Activated CD4-positive, alpha-beta memory T cell treated with anti-CD3 and anti-CD28 coated beads for 36 hours (primary cell): ENCODE data around the gene CLSTN2. TPM values are rescaled to one million over a fixed set of nuclear protein-coding genes. Genes with fewer than 3 reads are reported as not detected.

Experiments
- CTCF ChIA-PET: fragments of 350-600 bp; sonication (Branson Sonifier 250); formaldehyde crosslinking; loops from one replicate; lab custom pipeline; 2021; ENCODE audit warnings: antibody characterized with exemption, inconsistent platforms; lab: Charles Lee
- POLR2A ChIA-PET: fragments of 350-600 bp; sonication (Branson Sonifier 250); formaldehyde crosslinking; loops from one replicate; lab custom pipeline; 2021; ENCODE audit warnings: antibody characterized with exemption; lab: Charles Lee
- DNase-seq: peaks from one replicate; pipeline ENCODE4 v3.0.0-alpha.2; 2020
- H3K27ac Mint-ChIP-seq: one replicate; pipeline ENCODE4 v1.8.0; 2021; ENCODE audit warnings: mixed read lengths
- H3K27me3 Mint-ChIP-seq: one replicate; pipeline ENCODE4 v1.8.0; 2021; ENCODE audit warnings: mixed read lengths
- H3K36me3 Mint-ChIP-seq: one replicate; pipeline ENCODE4 v1.8.0; 2021; ENCODE audit warnings: mixed read lengths
- H3K4me1 Mint-ChIP-seq: one replicate; pipeline ENCODE4 v1.8.0; 2021; ENCODE audit warnings: low read depth, mixed read lengths
- H3K4me3 Mint-ChIP-seq: one replicate; pipeline ENCODE4 v1.8.0; 2021; ENCODE audit warnings: mild to moderate bottlenecking, mixed read lengths
- H3K9me3 Mint-ChIP-seq: one replicate; pipeline ENCODE4 v1.8.0; 2021; ENCODE audit warnings: mixed read lengths
- intact Hi-C: fragments of 100-400 bp; cut with micrococcal nuclease; formaldehyde crosslinking; loops from one replicate; pipeline ENCODE4 v1.15.1; 2023
- total RNA-seq, 2 experiments: library from RNA; stranded (reverse); gene quantifications; one replicate each; pipeline ENCODE4 v1.2.3, GENCODE V29; 2021

Gene CLSTN2
- total RNA-seq, 2 experiments from 2014 or later: not detected

DNA sequence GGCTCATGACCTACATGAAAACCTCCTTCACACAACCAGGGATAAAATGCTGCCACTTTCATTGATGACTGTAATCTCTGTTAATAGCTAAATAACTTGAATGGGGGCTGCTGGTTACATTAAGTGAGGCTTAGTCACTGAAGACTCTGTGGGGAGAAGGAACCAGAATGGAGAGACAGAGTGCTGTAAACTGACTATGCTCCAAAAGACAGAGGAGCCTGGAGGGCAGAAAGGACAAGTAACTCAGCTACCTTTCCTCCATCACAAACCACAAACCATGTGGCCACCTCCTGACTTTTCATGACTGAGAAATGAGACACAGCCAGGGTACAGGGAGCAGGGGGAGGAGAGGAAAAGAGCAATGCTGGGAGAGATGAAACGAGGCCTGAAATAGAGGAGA is 645.8 kb downstream of the CLSTN2 start:
- H3K27ac Mint-ChIP-seq: no peak overlapping the region
- POLR2A ChIA-PET: no interaction called here

GRCh38 chr3:140584549-140584948 is 649.6 kb downstream of the CLSTN2 start:
- Mint-ChIP-seq H3K4me1 (no peaks in the 10 kb centered on the region), H3K4me3 (no peak overlapping the region), H3K27me3 (peaks cover 1% of the 10 kb centered on the region), H3K36me3 (no peaks in the 10 kb centered on the region), H3K27ac (no peak overlapping the region), H3K9me3 (no peaks in the 10 kb centered on the region)
- POLR2A ChIA-PET: no interaction called here
- intact Hi-C loops: no loop called here
- CTCF ChIA-PET: no interaction called here
- no peak for DNase-seq

More for the DNA sequence above, 645.8 kb downstream of the CLSTN2 start:
- Mint-ChIP-seq H3K9me3 (no peaks in the 10 kb centered on the region), H3K36me3 (no peaks in the 10 kb centered on the region), H3K4me3 (no peak overlapping the region), H3K27me3 (peaks cover 3% of the 10 kb centered on the region), H3K4me1 (no peaks in the 10 kb centered on the region)
- DNase-seq: no peak
- CTCF ChIA-PET: no interaction called here
- intact Hi-C loops: no loop called here

DNA sequence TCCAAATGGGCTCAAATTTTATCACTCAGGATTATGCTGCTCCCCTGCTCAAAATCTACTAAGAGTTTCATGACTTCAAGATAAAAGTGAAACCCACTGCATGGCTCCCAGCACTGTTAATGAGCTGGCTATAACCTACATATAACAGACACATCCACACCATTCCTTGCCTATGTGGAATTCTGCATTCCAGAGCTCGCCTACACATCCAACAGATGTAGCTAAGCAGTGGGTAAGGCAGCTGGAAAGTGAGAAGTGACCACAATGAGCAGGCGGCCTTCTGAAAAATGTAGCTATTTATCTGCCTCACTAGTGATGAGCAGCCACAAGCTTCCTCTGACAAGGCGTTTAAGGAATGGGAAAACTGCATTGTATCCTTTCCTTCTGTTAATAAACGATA is 650.8 kb downstream of the CLSTN2 start:
- ChIA-PET CTCF (no interaction called here), POLR2A (no interaction called here)
- Mint-ChIP-seq H3K4me1 (no peaks in the 10 kb centered on the region), H3K27ac (no peak overlapping the region), H3K9me3 (no peaks in the 10 kb centered on the region), H3K27me3 (peaks cover 1% of the 10 kb centered on the region), H3K4me3 (no peak overlapping the region), H3K36me3 (no peaks in the 10 kb centered on the region)
- intact Hi-C loops: no loop called here
- DNase-seq: no peak

GRCh38 chr3:140586311-140586710 is 651.3 kb downstream of the CLSTN2 start:
- ChIA-PET POLR2A (no interaction called here), CTCF (no interaction called here)
- H3K4me3 Mint-ChIP-seq: no peak overlapping the region
- H3K9me3 Mint-ChIP-seq: no peaks in the 10 kb centered on the region
- intact Hi-C loops: no loop called here
- H3K4me1 Mint-ChIP-seq: no peaks in the 10 kb centered on the region
- H3K27ac Mint-ChIP-seq: no peak overlapping the region
- no peaks in the 10 kb centered on the region for H3K36me3 Mint-ChIP-seq
- peaks cover 1% of the 10 kb centered on the region for H3K27me3 Mint-ChIP-seq
- no peak for DNase-seq

DNA sequence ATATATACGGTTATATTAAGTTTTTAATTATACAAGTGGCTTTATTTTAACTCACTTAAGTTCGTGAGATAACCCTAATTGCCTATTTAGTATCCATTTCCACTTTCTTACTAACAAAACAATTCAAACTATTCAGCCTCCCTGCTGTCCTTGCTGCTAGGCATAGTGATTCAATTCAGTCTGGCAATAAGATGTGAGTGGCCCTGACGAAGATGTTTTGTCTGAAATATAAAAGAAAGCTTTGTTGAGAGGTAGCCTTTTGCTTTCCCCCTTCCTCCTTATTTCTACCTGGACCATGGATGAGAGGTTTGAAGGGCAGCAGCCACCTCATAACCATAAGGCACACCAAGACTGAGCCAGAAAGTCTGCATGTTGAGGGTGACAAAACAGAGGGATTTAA is 653.6 kb downstream of the CLSTN2 start:
- Mint-ChIP-seq H3K27me3 (peaks cover 1% of the 10 kb centered on the region), H3K4me1 (no peaks in the 10 kb centered on the region), H3K36me3 (no peaks in the 10 kb centered on the region), H3K27ac (no peak overlapping the region), H3K9me3 (no peaks in the 10 kb centered on the region), H3K4me3 (no peak overlapping the region)
- DNase-seq: no peak
- intact Hi-C loops: no loop called here
- CTCF ChIA-PET: no interaction called here
- POLR2A ChIA-PET: no interaction called here

- H3K36me3 Mint-ChIP-seq: no peaks in the 10 kb centered on the region
- DNase-seq: no peak
- H3K27me3 Mint-ChIP-seq: no peaks in the 10 kb centered on the region
- no peak overlapping the region for H3K27ac Mint-ChIP-seq
- POLR2A ChIA-PET: no interaction called here
- H3K9me3 Mint-ChIP-seq: no peaks in the 10 kb centered on the region
- intact Hi-C loops: no loop called here
- no peaks in the 10 kb centered on the region for H3K4me1 Mint-ChIP-seq
- CTCF ChIA-PET: no interaction called here
- no peak overlapping the region for H3K4me3 Mint-ChIP-seq
Observed at GRCh38 chr3:140593766-140594165, 658.8 kb downstream of the CLSTN2 start.

- Mint-ChIP-seq H3K36me3 (no peaks in the 10 kb centered on the region), H3K4me3 (no peak overlapping the region), H3K27me3 (no peaks in the 10 kb centered on the region), H3K27ac (no peak overlapping the region), H3K4me1 (no peaks in the 10 kb centered on the region), H3K9me3 (no peaks in the 10 kb centered on the region)
- intact Hi-C loops: no loop called here
- ChIA-PET CTCF (no interaction called here), POLR2A (no interaction called here)
- DNase-seq: no peak
Observed at GRCh38 chr3:140595295-140595694, 660.3 kb downstream of the CLSTN2 start.

- no peak for DNase-seq
- H3K27ac Mint-ChIP-seq: no peak overlapping the region
- no peaks in the 10 kb centered on the region for H3K36me3 Mint-ChIP-seq
- H3K27me3 Mint-ChIP-seq: no peaks in the 10 kb centered on the region
- no peaks in the 10 kb centered on the region for H3K9me3 Mint-ChIP-seq
- intact Hi-C loops: no loop called here
- H3K4me1 Mint-ChIP-seq: no peaks in the 10 kb centered on the region
- ChIA-PET POLR2A (no interaction called here), CTCF (no interaction called here)
- H3K4me3 Mint-ChIP-seq: no peak overlapping the region
Observed at GRCh38 chr3:140597364-140597763, 662.4 kb downstream of the CLSTN2 start.

GRCh38 chr3:140597792-140598191 is 662.8 kb downstream of the CLSTN2 start:
- no peak for DNase-seq
- no peaks in the 10 kb centered on the region for H3K36me3 Mint-ChIP-seq
- H3K27ac Mint-ChIP-seq: no peak overlapping the region
- ChIA-PET POLR2A (no interaction called here), CTCF (no interaction called here)
- no peaks in the 10 kb centered on the region for H3K27me3 Mint-ChIP-seq
- intact Hi-C loops: no loop called here
- no peak overlapping the region for H3K4me3 Mint-ChIP-seq
- no peaks in the 10 kb centered on the region for H3K9me3 Mint-ChIP-seq
- H3K4me1 Mint-ChIP-seq: no peaks in the 10 kb centered on the region

- ChIA-PET CTCF (no interaction called here), POLR2A (no interaction called here)
- Mint-ChIP-seq H3K27ac (no peak overlapping the region), H3K36me3 (no peaks in the 10 kb centered on the region), H3K4me1 (no peaks in the 10 kb centered on the region), H3K27me3 (no peaks in the 10 kb centered on the region), H3K9me3 (no peaks in the 10 kb centered on the region), H3K4me3 (no peak overlapping the region)
- DNase-seq: no peak
- intact Hi-C loops: no loop called here
Observed at GRCh38 chr3:140599009-140599408, 664.0 kb downstream of the CLSTN2 start.

DNA sequence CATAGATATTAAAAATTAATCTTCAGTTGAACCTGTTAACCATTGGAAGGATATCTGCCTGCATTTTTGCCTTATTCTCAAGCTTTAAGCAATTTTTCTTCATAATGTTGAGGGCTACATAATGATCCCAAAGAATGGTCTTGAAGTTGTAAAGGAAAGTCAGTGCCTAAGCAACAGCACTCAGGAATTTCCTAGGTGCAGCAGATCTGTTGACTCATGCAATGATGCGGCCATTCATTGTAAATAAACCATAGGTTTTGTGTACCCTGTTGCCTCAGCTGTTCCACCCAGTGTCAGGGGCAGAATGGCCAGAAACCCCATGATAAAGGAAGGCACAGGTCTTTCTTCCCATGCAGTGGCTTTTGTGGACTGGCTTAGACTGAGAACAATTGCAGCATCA is 664.5 kb downstream of the CLSTN2 start:
- no peak for DNase-seq
- H3K36me3 Mint-ChIP-seq: no peaks in the 10 kb centered on the region
- no peaks in the 10 kb centered on the region for H3K4me1 Mint-ChIP-seq
- H3K27ac Mint-ChIP-seq: no peak overlapping the region
- no peak overlapping the region for H3K4me3 Mint-ChIP-seq
- no peaks in the 10 kb centered on the region for H3K9me3 Mint-ChIP-seq
- H3K27me3 Mint-ChIP-seq: no peaks in the 10 kb centered on the region
- POLR2A ChIA-PET: no interaction called here
- CTCF ChIA-PET: no interaction called here
- intact Hi-C loops: no loop called here

GRCh38 chr3:140601881-140602280 is 666.9 kb downstream of the CLSTN2 start:
- ChIA-PET CTCF (no interaction called here), POLR2A (no interaction called here)
- no peaks in the 10 kb centered on the region for H3K27me3 Mint-ChIP-seq
- intact Hi-C loops: no loop called here
- H3K27ac Mint-ChIP-seq: no peak overlapping the region
- H3K36me3 Mint-ChIP-seq: no peaks in the 10 kb centered on the region
- no peaks in the 10 kb centered on the region for H3K4me1 Mint-ChIP-seq
- no peaks in the 10 kb centered on the region for H3K9me3 Mint-ChIP-seq
- no peak overlapping the region for H3K4me3 Mint-ChIP-seq
- no peak for DNase-seq

GRCh38 chr3:140602781-140603180 is 667.8 kb downstream of the CLSTN2 start:
- Mint-ChIP-seq H3K36me3 (no peaks in the 10 kb centered on the region), H3K4me1 (no peaks in the 10 kb centered on the region), H3K9me3 (no peaks in the 10 kb centered on the region), H3K27me3 (no peaks in the 10 kb centered on the region), H3K4me3 (no peak overlapping the region), H3K27ac (no peak overlapping the region)
- ChIA-PET POLR2A (no interaction called here), CTCF (no interaction called here)
- DNase-seq: no peak
- intact Hi-C loops: no loop called here

- intact Hi-C loops: no loop called here
- CTCF ChIA-PET: no interaction called here
- Mint-ChIP-seq H3K36me3 (no peaks in the 10 kb centered on the region), H3K4me3 (no peak overlapping the region), H3K27ac (no peak overlapping the region), H3K9me3 (no peaks in the 10 kb centered on the region), H3K4me1 (no peaks in the 10 kb centered on the region), H3K27me3 (no peaks in the 10 kb centered on the region)
- POLR2A ChIA-PET: no interaction called here
- DNase-seq: no peak
Observed at GRCh38 chr3:140603766-140604165, 668.8 kb downstream of the CLSTN2 start.
